Vagina (tissue), 2 donors: ENCODE results near the gene EFHD1. TPM values are rescaled to one million over a fixed set of nuclear protein-coding genes. Genes with fewer than 3 reads are reported as not detected.

Experiments used
- DNase-seq, 2 donors: peaks; one replicate each; pipeline ENCODE4 v3.0.0-alpha.2; 2017; ENCODE audit errors: extremely low spot score in 2 of 2
- H3K27ac ChIP-seq: fragments of 200-600 bp; sonication (generic); one replicate; pipeline ENCODE4 v1.5.1; 2019
- H3K27me3 ChIP-seq: fragments of 200-600 bp; sonication (generic); one replicate; pipeline ENCODE4 v1.5.1; 2019
- H3K36me3 ChIP-seq, 2 donors: fragments of 200-600 bp; sonication (generic); one replicate each; pipeline ENCODE4 v1.5.1; 2017 to 2019
- H3K4me1 ChIP-seq: fragments of 200-600 bp; sonication (generic); one replicate; pipeline ENCODE4 v1.5.1; 2019
- H3K4me3 ChIP-seq, 2 donors: fragments of 200-600 bp; sonication (generic); 1 replicate in 1 of 2; 2 replicates in 1 of 2; pipeline ENCODE4 v1.5.1; 2016 to 2019
- H3K9me3 ChIP-seq: fragments of 200-600 bp; sonication (generic); one replicate; pipeline ENCODE4 v1.5.1; 2019
- CTCF ChIP-seq, 3 experiments: fragments of 450-650 bp in 2 of 3; fragments of 200-600 bp in 1 of 3; sonication (generic) in 1 of 3; IDR thresholded peaks; one replicate each; pipeline ENCODE4 v1.5.1; 2017 to 2019; ENCODE audit warnings: antibody characterized with exemption in 3 of 3, mild to moderate bottlenecking in 2 of 3, moderate library complexity in 2 of 3
- POLR2A ChIP-seq, 2 donors: fragments of 450-650 bp; IDR thresholded peaks; one replicate each; pipeline ENCODE4 v1.6.1; 2017; ENCODE audit warnings: antibody characterized with exemption in 2 of 2, mild to moderate bottlenecking in 2 of 2, moderate library complexity in 2 of 2
- POLR2AphosphoS5 ChIP-seq, 2 donors: sonication (generic); formaldehyde crosslinking; IDR thresholded peaks; one replicate each; pipeline ENCODE4 v1.9.0; 2017; ENCODE audit warnings: antibody characterized with exemption in 2 of 2, mild to moderate bottlenecking in 2 of 2, low read depth in 1 of 2; ENCODE audit not compliant: insufficient read depth in 1 of 2
- intact Hi-C: fragments of 100-400 bp; cut with DNase I; formaldehyde crosslinking; loops from one replicate; pipeline ENCODE4 v1.15.1; 2023
- total RNA-seq: library from RNA; depleted of rRNA; stranded (reverse); fragments of >200 nt; gene quantifications from one replicate; pipeline ENCODE4 v1.2.3, GENCODE V29; 2016

Gene EFHD1
- total RNA-seq, 1 donor from 2014 or later: 22.6 TPM

- no peak for DNase-seq
- Histone ChIP-seq H3K4me1 (peaks cover 6% of the 10 kb centered on the region), H3K9me3 (no peaks in the 10 kb centered on the region), H3K27me3 (no peaks in the 10 kb centered on the region), H3K36me3 (no peaks in the 10 kb centered on the region), H3K27ac (no peak overlapping the region), H3K4me3 (no peak overlapping the region)
- TF ChIP-seq POLR2AphosphoS5 (IDR thresholded peaks at IDR 0.05; ENCODE audit: insufficient read depth in 1 of 2, low read depth in 1 of 2) (no peak), CTCF (IDR thresholded peaks at IDR 0.05) (no peak)
- intact Hi-C loops: no loop called here
These were observed 10.5 kb downstream of the EFHD1 start for GRCh38 chr2:232643813-232644347.

GRCh38 chr2:232645061-232645460 lies 11.7 kb downstream of the EFHD1 start:
- Histone ChIP-seq H3K9me3 (no peaks in the 10 kb centered on the region), H3K36me3 (no peaks in the 10 kb centered on the region), H3K27ac (no peak overlapping the region), H3K27me3 (no peaks in the 10 kb centered on the region), H3K4me1 (peaks cover 6% of the 10 kb centered on the region), H3K4me3 (no peak overlapping the region)
- TF ChIP-seq CTCF (IDR thresholded peaks at IDR 0.05) (no peak), POLR2AphosphoS5 (IDR thresholded peaks at IDR 0.05; ENCODE audit: insufficient read depth in 1 of 2, low read depth in 1 of 2) (no peak), POLR2A (IDR thresholded peaks at IDR 0.05) (no peak)
- intact Hi-C loops: no loop called here
- no peak for DNase-seq

GRCh38 chr2:232646726-232647125 lies 13.3 kb downstream of the EFHD1 start:
- intact Hi-C loops: no loop called here
- TF ChIP-seq CTCF (IDR thresholded peaks at IDR 0.05) (no peak), POLR2A (IDR thresholded peaks at IDR 0.05) (no peak), POLR2AphosphoS5 (IDR thresholded peaks at IDR 0.05; ENCODE audit: insufficient read depth in 1 of 2, low read depth in 1 of 2) (no peak)
- H3K9me3 ChIP-seq: no peaks in the 10 kb centered on the region
- H3K4me3 ChIP-seq: no peak overlapping the region
- H3K27ac ChIP-seq: no peak overlapping the region
- H3K4me1 ChIP-seq: peaks cover 6% of the 10 kb centered on the region
- no peaks in the 10 kb centered on the region for H3K27me3 ChIP-seq
- no peaks in the 10 kb centered on the region for H3K36me3 ChIP-seq
- no peak for DNase-seq

GRCh38 chr2:232647261-232647660 lies 13.9 kb downstream of the EFHD1 start:
- Histone ChIP-seq H3K9me3 (no peaks in the 10 kb centered on the region), H3K4me1 (peaks cover 6% of the 10 kb centered on the region), H3K27ac (no peak overlapping the region), H3K4me3 (no peak overlapping the region), H3K36me3 (no peaks in the 10 kb centered on the region), H3K27me3 (no peaks in the 10 kb centered on the region)
- intact Hi-C loops: no loop called here
- TF ChIP-seq CTCF (IDR thresholded peaks at IDR 0.05) (no peak), POLR2AphosphoS5 (IDR thresholded peaks at IDR 0.05; ENCODE audit: insufficient read depth in 1 of 2, low read depth in 1 of 2) (no peak), POLR2A (IDR thresholded peaks at IDR 0.05) (no peak)
- DNase-seq: no peak

GRCh38 chr2:232649033-232649432 lies 15.6 kb downstream of the EFHD1 start:
- Histone ChIP-seq H3K36me3 (no peaks in the 10 kb centered on the region), H3K4me3 (no peak overlapping the region), H3K27ac (no peak overlapping the region), H3K4me1 (no peaks in the 10 kb centered on the region), H3K27me3 (no peaks in the 10 kb centered on the region), H3K9me3 (no peaks in the 10 kb centered on the region)
- no peak for TF ChIP-seq POLR2A (IDR thresholded peaks at IDR 0.05)
- TF ChIP-seq CTCF (IDR thresholded peaks at IDR 0.05): no peak
- no peak for TF ChIP-seq POLR2AphosphoS5 (IDR thresholded peaks at IDR 0.05; ENCODE audit: insufficient read depth in 1 of 2, low read depth in 1 of 2)
- no peak for DNase-seq
- intact Hi-C loops: no loop called here
